A673 (cell line): Measurements from ENCODE around the gene NUDT16. TPM values are rescaled to one million over a fixed set of nuclear protein-coding genes. Genes with fewer than 3 reads are reported as not detected.

Experiments used
- BruUV-seq: library from RNA; stranded (reverse); fragments of 400-500 nt; replicated peaks from 2 replicates; lab custom pipeline; 2021; lab: Mats Ljungman, UMichigan
- CTCF ChIA-PET: fragments of 300-600 bp; sonication (Branson Sonifier 250); formaldehyde crosslinking; loops from one replicate; lab custom pipeline; 2022; ENCODE audit warnings: antibody characterized with exemption; lab: Charles Lee
- POLR2A ChIA-PET: fragments of 300-600 bp; sonication (Branson Sonifier 250); formaldehyde crosslinking; loops from one replicate; lab custom pipeline; 2022; ENCODE audit warnings: antibody characterized with exemption; ENCODE audit not compliant: low non-redundant PET; lab: Charles Lee
- DNase-seq: peaks from one replicate; pipeline ENCODE4 v3.0.0-alpha.2; 2015; ENCODE audit warnings: low spot score
- H3K27ac ChIP-seq: fragments of 200-600 bp; sonication (generic); 2 replicates; pipeline ENCODE4 v1.5.1; 2016; ENCODE audit warnings: mixed run types, low read depth, mild to moderate bottlenecking, mixed read lengths, antibody characterized with exemption, low read length; ENCODE audit not compliant: poor library complexity, severe bottlenecking
- H3K27me3 ChIP-seq: fragments of 200-600 bp; sonication (generic); replicated peaks from 2 replicates; pipeline ENCODE4 v1.6.1; 2017; ENCODE audit warnings: mixed run types, low read depth, mild to moderate bottlenecking, mixed read lengths, antibody characterized with exemption, low read length; ENCODE audit not compliant: insufficient read depth, poor library complexity
- H3K36me3 ChIP-seq: fragments of 200-600 bp; sonication (generic); 2 replicates; pipeline ENCODE4 v1.6.1; 2016; ENCODE audit warnings: mixed run types, mild to moderate bottlenecking, mixed read lengths, antibody characterized with exemption, low read length; ENCODE audit not compliant: insufficient read depth, poor library complexity, severe bottlenecking
- H3K4me1 ChIP-seq: fragments of 200-600 bp; sonication (generic); 2 replicates; pipeline ENCODE4 v1.6.1; 2017; ENCODE audit warnings: mixed run types, mild to moderate bottlenecking, mixed read lengths, antibody characterized with exemption, low read length; ENCODE audit not compliant: insufficient read depth, poor library complexity, severe bottlenecking
- H3K4me3 ChIP-seq: fragments of 200-600 bp; sonication (generic); 2 replicates; pipeline ENCODE4 v1.5.1; 2016; ENCODE audit warnings: low read depth, mixed run types, mild to moderate bottlenecking, mixed read lengths, low read length; ENCODE audit not compliant: poor library complexity, severe bottlenecking
- H3K9me3 ChIP-seq: fragments of 200-600 bp; sonication (generic); 2 replicates; pipeline ENCODE4 v1.6.1; 2016; ENCODE audit warnings: mixed run types, low read depth, mild to moderate bottlenecking, mixed read lengths, antibody characterized with exemption, low read length; ENCODE audit not compliant: poor library complexity, severe bottlenecking
- CTCF ChIP-seq: fragments of 300-800, 200-600 bp; sonication (generic); conservative IDR thresholded peaks from 2 replicates; pipeline ENCODE4 v1.5.1; 2017; ENCODE audit warnings: low read depth, mild to moderate bottlenecking, antibody characterized with exemption, low read length, moderate library complexity, mixed read lengths
- EZH2 ChIP-seq: fragments of 200-600 bp; sonication (generic); IDR thresholded peaks from 2 replicates; pipeline ENCODE4 v1.6.1; 2017; ENCODE audit warnings: borderline replicate concordance, low read depth, mild to moderate bottlenecking, mixed read lengths, antibody characterized with exemption, low read length; ENCODE audit not compliant: poor library complexity, severe bottlenecking
- intact Hi-C: fragments of 100-400 bp; cut with micrococcal nuclease; formaldehyde crosslinking; loops from one replicate; pipeline ENCODE4 v1.10.0; 2022; ENCODE audit not compliant: unreplicated experiment
- total RNA-seq: library from RNA; stranded (reverse); gene quantifications from 2 replicates; pipeline ENCODE4 v1.2.3, GENCODE V29; 2021

NUDT16 gene
- total RNA-seq, 1 experiment from 2014 or later = 0.24 TPM

GRCh38 chr3:131361464-131362421 lies 19.8 kb upstream of the NUDT16 start:
- intact Hi-C loops = no loop called here
- H3K4me3 ChIP-seq = no peak overlapping the region
- POLR2A ChIA-PET = no interaction called here
- CTCF ChIA-PET = no interaction called here
- TF ChIP-seq EZH2 (no peak), CTCF (no peak)
- no peaks in the 10 kb centered on the region for H3K9me3 ChIP-seq
- H3K27ac ChIP-seq = no peak overlapping the region
- no peaks in the 10 kb centered on the region for H3K4me1 ChIP-seq
- H3K27me3 ChIP-seq = no peaks in the 10 kb centered on the region
- H3K36me3 ChIP-seq = no peaks in the 10 kb centered on the region
- DNase-seq = no peak
- BruUV-seq = no TSS peak

DNA sequence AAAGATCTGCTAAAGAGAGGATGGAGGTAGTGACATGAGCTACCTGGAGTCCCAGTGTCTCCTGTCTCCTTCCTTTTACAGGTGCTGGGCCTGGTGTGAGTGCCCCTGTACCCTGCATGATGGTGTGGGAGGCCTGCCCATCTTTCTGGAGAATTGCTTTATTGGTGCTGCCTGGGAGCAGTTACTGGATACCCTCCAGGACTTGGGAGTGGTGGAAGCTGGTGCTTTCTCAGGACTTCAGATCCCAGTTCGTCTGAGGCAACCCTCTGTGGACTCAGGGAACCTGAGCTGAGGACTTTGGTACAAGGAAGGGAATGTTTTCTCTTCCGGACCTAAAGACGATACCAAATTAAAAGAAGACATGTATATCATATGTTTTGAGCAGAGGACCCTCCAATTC lies 18.3 kb upstream of the NUDT16 start:
- CTCF ChIA-PET = no interaction called here

More for the DNA sequence above, 18.3 kb upstream of the NUDT16 start:
- no peak overlapping the region for H3K27ac ChIP-seq
- TF ChIP-seq CTCF (no peak), EZH2 (no peak)
- no TSS peak for BruUV-seq
- H3K27me3 ChIP-seq = no peaks in the 10 kb centered on the region
- POLR2A ChIA-PET = no interaction called here
- no peak overlapping the region for H3K4me3 ChIP-seq
- intact Hi-C loops = no loop called here
- no peaks in the 10 kb centered on the region for H3K9me3 ChIP-seq
- no peak for DNase-seq
- H3K4me1 ChIP-seq = no peaks in the 10 kb centered on the region
- no peaks in the 10 kb centered on the region for H3K36me3 ChIP-seq
